HUES6 (cell line): ENCODE data around the gene OR8B12.

Source experiments
- H3K27ac ChIP-seq: 2 replicates; pipeline ENCODE4 v1.7.0; 2013; ENCODE audit warnings: low read depth, mild to moderate bottlenecking, low read length, inconsistent platforms
- H3K27me3 ChIP-seq: 2 replicates; pipeline ENCODE4 v1.6.1; 2013; ENCODE audit warnings: low read length; ENCODE audit not compliant: control insufficient read depth, insufficient read depth
- H3K36me3 ChIP-seq: 2 replicates; pipeline ENCODE4 v1.6.1; 2013; ENCODE audit warnings: low read length; ENCODE audit not compliant: control insufficient read depth, insufficient read depth
- H3K4me1 ChIP-seq: 2 replicates; pipeline ENCODE4 v1.6.1; 2013; ENCODE audit warnings: low read length; ENCODE audit not compliant: control insufficient read depth, insufficient read depth
- H3K4me3 ChIP-seq: 2 replicates; pipeline ENCODE4 v1.5.1; 2013; ENCODE audit warnings: low read depth, low read length
- H3K9ac ChIP-seq: one replicate; pipeline ENCODE4 v1.6.1; 2013; ENCODE audit warnings: mild to moderate bottlenecking, low read length
- H3K9me3 ChIP-seq: 2 replicates; pipeline ENCODE4 v1.6.1; 2013; ENCODE audit warnings: low read depth, low read length; ENCODE audit not compliant: control insufficient read depth, insufficient read depth

OR8B12 gene

GRCh38 chr11:124570160-124570559 is 26.7 kb upstream of the OR8B12 start:
- H3K27ac ChIP-seq: no peak overlapping the region
- H3K4me1 ChIP-seq: no peaks in the 10 kb centered on the region
- H3K9me3 ChIP-seq: no peaks in the 10 kb centered on the region
- H3K4me3 ChIP-seq: no peak overlapping the region
- no peak overlapping the region for H3K9ac ChIP-seq
- no peaks in the 10 kb centered on the region for H3K36me3 ChIP-seq
- H3K27me3 ChIP-seq: 0 out of 2 replicates have a peak, but pooled peaks cover 4% of the 10 kb centered on the region

DNA sequence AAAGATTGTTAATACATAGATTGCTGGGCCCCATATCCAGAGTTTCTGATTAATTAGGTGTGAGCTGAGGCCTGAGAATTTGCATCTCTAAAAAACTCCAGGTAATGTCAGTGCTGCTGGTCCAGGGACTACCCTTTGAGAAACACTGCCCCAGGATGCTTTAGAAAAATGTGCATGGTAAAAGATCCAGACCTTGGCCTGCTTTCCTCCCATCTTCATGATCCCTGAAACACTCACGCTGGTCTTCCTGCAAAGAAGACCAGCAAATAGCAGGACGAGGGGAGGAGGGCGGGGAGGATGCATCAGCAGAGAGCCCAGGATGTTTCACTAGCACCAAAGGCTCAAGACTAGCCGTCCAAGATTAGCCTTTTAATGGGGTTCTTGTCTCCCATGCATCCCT is 26.2 kb upstream of the OR8B12 start, which contains the start of gene OR8A1:
TSS of gene OR8A1 (plus strand) at position 301 of the 400 bp plus-strand sequence. CDS start 123 bp downstream, outside the sequence.
- Histone ChIP-seq H3K4me1 (no peaks in the 10 kb centered on the region), H3K27me3 (0 out of 2 replicates have a peak, but pooled peaks cover 4% of the 10 kb centered on the region), H3K9ac (no peak within 1 kb of the TSS), H3K36me3 (no peaks in the 10 kb centered on the region), H3K9me3 (no peaks in the 10 kb centered on the region), H3K27ac (no peak within 1 kb of the TSS), H3K4me3 (no peak within 1 kb of the TSS)

DNA sequence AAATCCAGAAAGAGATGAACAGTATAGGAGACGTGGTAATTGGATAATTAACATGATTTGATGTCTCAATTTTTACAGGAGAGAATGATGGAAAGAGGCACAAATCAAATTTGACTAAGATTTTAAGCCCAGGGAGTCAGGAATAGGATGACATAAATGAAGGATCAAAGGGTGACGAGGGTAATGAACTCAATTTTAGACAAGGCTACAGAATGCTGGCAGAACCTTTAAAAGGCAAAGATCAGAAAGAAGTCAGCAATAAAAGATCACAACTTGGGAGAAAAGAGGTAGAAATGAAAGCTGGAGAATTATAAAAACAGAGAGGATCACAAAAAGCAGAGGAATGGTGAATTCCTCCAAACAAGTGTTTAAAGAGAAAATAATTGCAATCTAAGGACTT is 13.4 kb upstream of the OR8B12 start:
- H3K9me3 ChIP-seq: no peaks in the 10 kb centered on the region

DNA sequence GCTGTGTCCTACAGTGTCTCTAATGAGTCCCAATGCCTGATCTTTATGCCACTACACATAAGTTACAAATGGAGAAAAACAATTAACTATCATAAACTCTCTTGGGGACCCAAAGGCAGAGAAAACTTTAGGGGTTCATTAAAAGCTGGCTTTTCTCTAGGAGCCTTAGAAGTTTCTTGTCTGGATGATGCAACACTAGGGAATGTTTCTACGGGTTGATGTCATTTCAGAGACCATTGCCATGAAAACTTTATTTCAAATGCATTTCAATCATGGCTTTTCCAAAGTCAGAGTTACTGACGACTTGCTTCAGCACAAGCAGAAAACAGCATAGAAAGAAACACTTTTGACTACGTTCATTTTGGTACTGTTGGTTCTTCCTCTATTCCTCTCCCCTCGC is 8.5 kb upstream of the OR8B12 start:
- no peaks in the 10 kb centered on the region for H3K4me1 ChIP-seq
- H3K27me3 ChIP-seq: no peaks in the 10 kb centered on the region
- no peak overlapping the region for H3K27ac ChIP-seq
- H3K4me3 ChIP-seq: no peak overlapping the region
- H3K9ac ChIP-seq: no peak overlapping the region
- no peaks in the 10 kb centered on the region for H3K9me3 ChIP-seq
- H3K36me3 ChIP-seq: no peaks in the 10 kb centered on the region

More for the DNA sequence above, 13.4 kb upstream of the OR8B12 start:
- Histone ChIP-seq H3K4me1 (no peaks in the 10 kb centered on the region), H3K27ac (no peak overlapping the region), H3K4me3 (no peak overlapping the region), H3K9ac (no peak overlapping the region), H3K36me3 (no peaks in the 10 kb centered on the region), H3K27me3 (no peaks in the 10 kb centered on the region)

- Histone ChIP-seq H3K27me3 (no peaks in the 10 kb centered on the region), H3K4me1 (no peaks in the 10 kb centered on the region), H3K9me3 (no peaks in the 10 kb centered on the region), H3K9ac (no peak overlapping the region), H3K27ac (no peak overlapping the region), H3K4me3 (no peak overlapping the region), H3K36me3 (no peaks in the 10 kb centered on the region)
Measured at GRCh38 chr11:124551189-124551588, 7.7 kb upstream of the OR8B12 start.

DNA sequence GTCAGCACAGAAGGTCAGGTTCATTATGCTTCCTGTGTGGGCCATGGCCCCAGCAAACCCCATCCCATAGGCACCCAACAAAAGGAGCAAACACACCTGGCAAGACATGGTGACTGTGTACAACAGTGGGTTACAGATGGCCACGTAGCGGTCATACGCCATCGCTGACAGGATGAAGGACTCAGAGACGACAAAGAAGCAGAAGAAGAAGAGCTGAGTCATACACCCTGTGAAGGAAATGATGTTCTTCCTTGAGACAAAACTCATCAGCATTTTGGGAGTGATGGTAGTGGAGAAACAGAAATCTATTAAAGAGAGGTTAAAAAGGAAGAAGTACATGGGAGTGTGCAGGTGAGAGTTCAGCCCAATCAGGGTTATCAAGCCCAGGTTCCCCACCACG is 309 bp downstream of the OR8B12 start:
- no peak overlapping the region for H3K9ac ChIP-seq
- H3K4me1 ChIP-seq: no peaks in the 10 kb centered on the region

DNA sequence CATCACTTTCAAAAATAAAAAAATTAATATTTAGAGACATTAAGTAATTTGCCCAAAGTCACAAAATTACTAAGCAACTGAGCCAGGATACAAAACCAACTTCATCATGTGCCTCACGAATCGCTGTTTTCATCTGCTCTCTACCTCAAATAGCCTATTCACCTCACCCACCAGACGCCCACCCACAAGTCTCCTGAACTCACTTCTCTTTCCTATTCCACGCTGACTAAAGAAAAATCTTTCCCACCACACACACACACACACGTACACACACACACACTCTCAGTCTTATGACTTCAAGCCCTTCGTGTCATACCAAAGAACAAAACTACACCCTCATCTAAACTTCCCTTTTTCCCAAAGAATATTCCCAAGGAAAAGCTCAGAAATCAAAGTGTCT is 2.2 kb downstream of the OR8B12 start:
- Histone ChIP-seq H3K9me3 (no peaks in the 10 kb centered on the region), H3K4me1 (peaks cover 5% of the 10 kb centered on the region; the same call in 1 of the 2 replicates), H3K9ac (no peak overlapping the region), H3K27me3 (no peaks in the 10 kb centered on the region; the same call in 1 of the 2 replicates), H3K27ac (no peak overlapping the region), H3K36me3 (no peaks in the 10 kb centered on the region), H3K4me3 (no peak overlapping the region)

More for the DNA sequence above, 309 bp downstream of the OR8B12 start:
- Histone ChIP-seq H3K27ac (no peak overlapping the region), H3K4me3 (no peak overlapping the region), H3K9me3 (no peaks in the 10 kb centered on the region), H3K27me3 (no peaks in the 10 kb centered on the region; the same call in 1 of the 2 replicates), H3K36me3 (no peaks in the 10 kb centered on the region)

GRCh38 chr11:124538019-124538418 is 5.4 kb downstream of the OR8B12 start:
- H3K9me3 ChIP-seq: no peaks in the 10 kb centered on the region
- no peaks in the 10 kb centered on the region for H3K27me3 ChIP-seq
- no peak overlapping the region for H3K4me3 ChIP-seq

GRCh38 chr11:124536520-124536919 is 6.9 kb downstream of the OR8B12 start:
- Histone ChIP-seq H3K36me3 (no peaks in the 10 kb centered on the region), H3K27me3 (no peaks in the 10 kb centered on the region), H3K4me1 (peaks cover 11% of the 10 kb centered on the region; the same call in 1 of the 2 replicates), H3K4me3 (no peak overlapping the region), H3K27ac (no peak overlapping the region), H3K9ac (no peak overlapping the region), H3K9me3 (no peaks in the 10 kb centered on the region)

More at GRCh38 chr11:124538019-124538418, 5.4 kb downstream of the OR8B12 start:
- Histone ChIP-seq H3K36me3 (no peaks in the 10 kb centered on the region), H3K9ac (no peak overlapping the region), H3K27ac (no peak overlapping the region), H3K4me1 (peaks cover 11% of the 10 kb centered on the region; the same call in 1 of the 2 replicates)

DNA sequence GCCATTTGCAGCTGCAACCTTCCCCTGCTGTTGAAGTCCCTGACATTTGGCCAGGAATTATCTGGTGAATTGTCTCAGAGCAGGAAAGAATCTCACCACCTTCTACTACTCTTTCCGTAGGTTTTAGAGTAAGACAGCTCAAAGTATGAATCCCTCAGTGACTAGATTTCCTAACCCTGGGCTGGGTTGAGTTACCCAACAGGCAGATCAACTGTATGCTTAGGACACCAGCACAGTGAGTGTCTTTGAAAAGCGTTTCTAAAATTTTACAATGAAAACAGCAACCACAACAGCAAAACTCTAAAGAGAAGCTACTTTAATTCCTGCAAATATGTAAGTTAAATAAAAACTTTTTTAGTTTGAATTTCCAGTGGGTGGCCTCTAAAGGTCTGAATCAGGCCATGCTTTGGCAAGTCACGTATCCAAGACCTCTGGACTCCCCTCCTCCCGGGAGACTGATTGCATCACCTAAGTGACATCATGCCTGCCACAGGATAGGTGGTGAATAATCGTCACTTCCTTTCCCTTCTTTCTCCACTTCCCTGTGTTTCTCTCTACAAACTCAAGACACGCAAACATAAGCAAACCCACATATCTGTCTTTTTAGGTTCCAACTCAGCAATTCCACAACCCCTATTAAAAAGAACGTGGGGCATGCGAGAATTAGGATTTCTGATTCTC is 7.8 kb downstream of the OR8B12 start:
- H3K9ac ChIP-seq: no peak overlapping the region
- H3K9me3 ChIP-seq: no peaks in the 10 kb centered on the region
- no peak overlapping the region for H3K4me3 ChIP-seq
- H3K36me3 ChIP-seq: no peaks in the 10 kb centered on the region
- H3K27me3 ChIP-seq: no peaks in the 10 kb centered on the region
- peaks cover 11% of the 10 kb centered on the region; the same call in 1 of the 2 replicates for H3K4me1 ChIP-seq
- H3K27ac ChIP-seq: no peak overlapping the region

DNA sequence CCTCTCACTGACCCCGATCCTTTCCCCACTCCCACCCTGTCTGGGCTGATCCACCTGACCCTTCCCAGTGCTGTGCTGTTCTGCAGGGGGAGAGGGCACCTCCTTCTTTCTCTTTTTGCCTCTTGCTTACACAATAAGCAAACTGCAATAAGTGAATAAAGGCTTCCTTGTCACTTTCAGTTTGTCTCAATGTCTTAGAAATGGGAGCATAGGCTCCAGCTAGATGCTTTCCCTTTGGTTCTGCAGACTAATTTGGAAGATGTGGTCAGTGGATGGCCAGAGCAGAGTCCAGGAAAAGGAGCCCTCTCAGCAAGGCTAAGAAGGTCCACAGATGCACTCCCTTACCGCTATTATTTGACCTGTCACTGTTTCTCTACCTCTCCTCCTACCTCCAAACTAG is 9.4 kb downstream of the OR8B12 start:
- Histone ChIP-seq H3K27me3 (no peaks in the 10 kb centered on the region), H3K36me3 (no peaks in the 10 kb centered on the region), H3K4me1 (peaks cover 11% of the 10 kb centered on the region; the same call in 1 of the 2 replicates), H3K27ac (no peak overlapping the region), H3K4me3 (no peak overlapping the region), H3K9ac (no peak overlapping the region), H3K9me3 (no peaks in the 10 kb centered on the region)
